ENCODE results near the gene RPUSD3.
"Not testable (repeated sequence)": the region's sequence is repeated elsewhere in the genome, so short reads cannot be mapped to it uniquely, and the experiment has no call there.

The RPUSD3 gene, protein sequence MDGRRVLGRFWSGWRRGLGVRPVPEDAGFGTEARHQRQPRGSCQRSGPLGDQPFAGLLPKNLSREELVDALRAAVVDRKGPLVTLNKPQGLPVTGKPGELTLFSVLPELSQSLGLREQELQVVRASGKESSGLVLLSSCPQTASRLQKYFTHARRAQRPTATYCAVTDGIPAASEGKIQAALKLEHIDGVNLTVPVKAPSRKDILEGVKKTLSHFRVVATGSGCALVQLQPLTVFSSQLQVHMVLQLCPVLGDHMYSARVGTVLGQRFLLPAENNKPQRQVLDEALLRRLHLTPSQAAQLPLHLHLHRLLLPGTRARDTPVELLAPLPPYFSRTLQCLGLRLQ

DNA sequence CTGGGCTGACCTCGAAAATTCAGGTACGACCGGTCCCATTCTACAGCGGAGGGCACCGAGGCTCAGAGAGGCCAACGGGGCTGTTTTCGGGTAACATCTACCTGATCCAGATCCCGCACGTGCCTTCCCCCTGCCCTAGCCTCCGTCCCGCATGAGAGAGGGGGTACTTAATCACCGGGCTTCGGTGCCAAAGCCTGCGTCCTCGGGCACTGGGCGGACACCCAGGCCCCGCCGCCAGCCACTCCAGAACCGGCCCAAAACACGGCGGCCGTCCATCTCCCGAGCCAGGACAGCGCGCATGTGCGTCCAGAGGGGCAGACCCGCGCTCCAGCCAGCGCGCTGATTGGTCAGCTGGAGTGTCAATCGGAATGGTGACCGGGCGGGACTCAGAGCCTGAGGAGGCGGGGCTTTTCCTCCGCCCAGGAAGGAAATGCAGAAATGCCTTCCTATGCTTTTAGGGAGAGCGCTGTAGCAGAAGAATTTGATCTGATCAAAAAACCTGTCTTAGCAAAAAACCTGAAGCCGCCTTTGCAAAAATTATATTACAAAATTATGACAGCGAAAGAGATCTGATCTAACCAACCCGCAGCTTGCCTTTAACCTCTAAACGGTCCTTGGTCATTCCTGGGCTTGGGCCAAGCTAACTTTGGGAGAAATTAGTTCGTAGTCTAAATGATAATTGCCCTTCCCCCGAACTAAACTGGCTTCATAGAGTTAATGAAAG lies at the start of gene RPUSD3:
RPUSD3 (minus strand) TSS at position 294 of the 724 bp plus-strand sequence; CDS start at position 276, 18 bp downstream.
- DNase-seq, result peak; percentile 83 to 89

DNA sequence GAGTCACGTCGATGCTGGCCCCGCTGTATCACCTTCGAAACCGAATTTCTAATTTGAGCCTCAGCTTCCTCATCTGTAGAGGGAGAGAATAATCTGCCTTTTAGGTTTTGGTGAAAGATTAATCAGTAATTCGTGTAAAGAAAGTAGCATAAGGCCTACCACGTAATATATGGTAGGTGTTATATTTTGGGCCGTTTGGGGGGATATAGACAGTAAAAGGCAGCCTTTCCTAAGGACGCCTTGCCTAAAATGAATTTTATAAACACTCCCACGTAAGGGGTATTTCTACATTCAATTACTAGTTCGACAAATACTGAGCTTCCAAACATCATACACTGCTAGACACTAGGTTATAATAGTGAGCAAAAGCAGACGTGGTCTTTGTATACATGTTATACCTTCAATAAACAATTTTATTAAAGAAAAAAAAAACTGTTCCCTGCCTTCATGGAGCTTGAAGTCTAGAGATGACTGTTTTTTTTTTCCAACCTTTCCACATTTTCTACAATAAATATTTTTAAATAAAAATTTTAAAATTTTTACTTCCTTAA lies 47.3 kb upstream of the RPUSD3 start:
- DNase-seq, result no peak

DNA sequence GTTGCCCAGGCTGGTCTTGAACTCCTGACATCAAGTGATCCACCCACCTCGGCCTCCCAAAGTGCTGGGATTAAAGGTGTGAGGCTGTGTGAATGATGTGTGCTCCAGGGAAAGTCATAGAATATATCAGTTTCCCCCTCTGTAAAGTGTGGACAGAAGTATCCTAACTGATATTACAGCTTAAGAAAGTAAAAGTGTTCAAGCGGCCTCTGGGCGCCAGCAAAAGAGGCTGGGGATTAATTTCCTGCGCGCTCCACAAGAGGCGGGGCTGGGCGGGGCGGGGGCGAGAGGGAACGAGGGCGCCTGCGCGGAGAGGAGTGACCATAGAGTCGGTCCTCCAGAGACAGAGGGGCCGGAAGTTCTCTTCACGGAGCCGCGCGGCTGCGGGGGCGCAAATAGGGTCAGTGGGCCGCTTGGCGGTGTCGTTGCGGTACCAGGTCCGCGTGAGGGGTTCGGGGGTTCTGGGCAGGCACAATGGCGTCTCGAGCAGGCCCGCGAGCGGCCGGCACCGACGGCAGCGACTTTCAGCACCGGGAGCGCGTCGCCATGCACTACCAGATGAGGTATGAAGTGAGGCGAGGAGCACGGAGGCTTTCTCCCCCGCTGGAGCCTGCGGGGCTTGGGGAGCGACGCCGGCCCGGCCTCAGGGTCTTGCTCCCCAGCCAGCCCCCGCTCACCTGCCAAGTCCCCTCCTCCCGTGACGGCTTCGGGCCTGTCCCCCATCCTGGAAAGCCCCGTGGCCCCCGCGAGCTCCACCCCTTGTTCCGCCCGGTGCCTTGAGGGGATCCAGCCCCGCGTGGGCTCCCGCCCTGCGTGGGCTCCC lies 46.7 kb upstream of the RPUSD3 start, which contains the start of gene JAGN1:
JAGN1 (plus strand) TSS at position 362 of the 823 bp plus-strand sequence; CDS start at position 475, 113 bp downstream.
- DNase-seq, result peak; percentile 82 to 94

DNA sequence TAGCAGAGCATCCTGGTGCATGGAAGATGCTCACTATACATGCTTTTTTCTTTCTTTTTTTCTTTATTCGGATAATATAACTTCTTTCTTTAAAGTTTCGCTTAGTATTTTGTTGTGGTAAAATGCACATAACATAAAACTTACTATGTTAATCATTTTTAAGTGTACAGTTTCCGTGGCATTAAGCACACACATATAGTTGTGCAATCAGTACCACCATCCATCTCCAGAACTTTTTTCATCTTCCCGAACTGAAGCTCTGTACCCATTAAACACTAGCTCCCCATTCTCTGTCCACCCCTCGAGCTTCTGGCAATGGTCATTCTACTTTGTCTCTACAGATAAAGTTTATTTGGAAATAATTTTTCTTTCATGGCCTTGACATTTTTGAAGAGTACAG lies 45.6 kb upstream of the RPUSD3 start:
- DNase-seq, result no peak

- DNase-seq, result no peak
Measured at GRCh38 chr3:9888540-9888939, 44.7 kb upstream of the RPUSD3 start.

GRCh38 chr3:9887480-9887879 lies 43.7 kb upstream of the RPUSD3 start:
- no peak for DNase-seq

DNA sequence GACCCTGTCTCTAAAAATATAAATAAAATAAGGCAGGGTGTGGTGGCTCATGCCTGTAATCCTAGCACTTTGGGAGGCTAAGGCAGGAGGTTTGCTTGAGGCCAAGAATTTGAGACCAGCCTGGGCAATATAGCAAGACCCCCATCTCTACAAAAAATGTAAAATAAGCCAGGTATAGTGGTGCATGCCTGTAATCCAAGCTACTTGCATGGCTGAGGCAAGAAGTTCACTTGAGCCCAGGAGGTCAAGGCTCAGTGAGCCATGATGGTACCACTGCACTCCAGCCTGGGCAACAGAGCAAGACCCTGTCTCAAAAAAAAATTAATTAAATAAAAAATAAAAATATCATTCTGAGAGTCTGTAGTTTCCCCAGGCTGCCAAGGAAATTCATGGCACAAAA lies 42.5 kb upstream of the RPUSD3 start:
- no peak for DNase-seq

GRCh38 chr3:9884555-9885165 lies 40.9 kb upstream of the RPUSD3 start:
- DNase-seq, result no peak

DNA sequence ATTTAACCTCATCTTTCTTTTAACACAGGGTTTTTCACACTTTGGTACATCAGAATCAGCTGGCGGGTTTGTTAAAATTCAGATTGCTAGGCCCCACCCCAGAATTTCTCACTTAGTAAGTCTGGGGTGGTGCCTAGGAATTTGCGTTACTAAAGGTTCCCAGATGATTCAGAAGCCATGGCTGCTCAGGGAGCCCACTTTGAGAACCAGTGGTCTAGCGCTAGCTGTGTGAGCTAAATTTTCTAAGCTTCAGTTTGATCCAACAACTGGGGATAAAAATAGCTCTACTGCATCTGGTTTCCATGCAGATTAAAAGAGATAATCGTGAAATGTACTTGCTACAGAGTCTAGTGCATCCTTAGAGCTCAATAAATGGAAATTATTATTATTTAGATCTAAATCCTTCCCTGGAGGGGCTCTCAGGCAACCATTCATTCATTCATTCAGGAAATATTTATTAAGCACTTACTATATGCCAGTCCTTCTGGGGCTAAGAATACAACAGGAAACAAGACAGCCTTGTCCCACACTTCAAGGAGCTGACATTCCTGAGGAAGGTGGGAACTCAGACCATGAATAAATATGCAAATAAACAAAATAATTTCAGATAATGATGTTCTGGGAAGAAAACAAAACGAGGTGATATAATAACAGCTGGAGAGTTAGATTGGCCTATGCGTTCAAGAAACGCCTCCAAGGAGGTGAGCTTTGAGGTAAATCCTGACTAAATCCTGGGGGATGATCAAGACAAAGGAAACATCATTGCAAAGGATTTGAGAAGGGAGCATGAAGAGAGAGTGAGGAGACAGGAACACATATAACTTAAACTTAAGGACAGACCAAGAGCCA lies 40.1 kb upstream of the RPUSD3 start:
- no peak for DNase-seq

- DNase-seq, result no peak
Measured at GRCh38 chr3:9881441-9881840, 37.6 kb upstream of the RPUSD3 start.

GRCh38 chr3:9879830-9880549 lies 36.2 kb upstream of the RPUSD3 start, which contains the start of gene CIDEC:
Gene CIDEC, minus strand, starts transcription at chr3:9880253. Its CDS starts 1,767 bp downstream, at chr3:9878486.
- DNase-seq, result no peak

DNA sequence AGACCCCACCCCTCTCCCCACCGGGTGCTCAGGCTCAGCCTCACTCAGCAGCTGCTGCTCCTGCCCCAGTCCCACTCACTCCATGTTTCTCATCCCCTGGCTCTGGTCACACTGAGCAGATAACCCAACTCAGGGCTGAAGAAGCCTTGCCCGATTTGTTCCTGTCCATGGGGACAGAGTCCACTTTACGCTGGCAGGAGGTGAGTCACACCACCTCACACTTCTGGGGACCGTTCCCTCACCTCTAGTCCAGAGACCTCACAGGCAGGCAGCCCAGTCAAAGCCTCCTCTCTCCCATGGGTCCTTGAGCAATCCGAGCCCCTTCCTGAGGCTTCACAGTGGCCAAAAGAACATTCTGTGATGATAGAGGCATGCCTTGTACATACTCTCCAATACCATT lies 34.9 kb upstream of the RPUSD3 start:
- no peak for DNase-seq

GRCh38 chr3:9876991-9877390 lies 33.2 kb upstream of the RPUSD3 start:
- DNase-seq, result no peak

GRCh38 chr3:9876255-9876654 lies 32.4 kb upstream of the RPUSD3 start:
- not testable (repeated sequence) for DNase-seq

GRCh38 chr3:9875448-9875847 lies 31.6 kb upstream of the RPUSD3 start:
- no peak for DNase-seq

DNA sequence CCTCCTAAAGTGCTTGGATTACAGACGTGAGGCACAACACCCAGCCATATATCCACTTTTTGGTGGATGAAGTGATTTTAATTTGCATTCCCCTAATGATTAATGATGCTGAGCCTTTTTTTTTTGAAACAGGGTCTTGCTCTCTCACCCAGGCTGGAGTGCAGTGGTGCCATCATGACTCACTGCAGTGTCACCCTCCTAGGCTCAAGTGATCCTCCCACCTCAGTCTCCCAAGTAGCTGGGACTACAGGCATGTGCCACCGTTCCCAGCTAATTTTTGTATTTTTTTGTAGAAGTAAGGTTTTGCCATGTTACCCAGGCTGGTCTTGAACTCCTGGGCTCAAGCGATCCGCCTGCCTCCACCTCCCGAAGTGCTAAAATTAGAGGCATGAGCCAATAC lies 28.3 kb upstream of the RPUSD3 start:
- DNase-seq, result not testable (repeated sequence)

GRCh38 chr3:9870978-9871377 lies 27.2 kb upstream of the RPUSD3 start:
- no peak for DNase-seq

DNA sequence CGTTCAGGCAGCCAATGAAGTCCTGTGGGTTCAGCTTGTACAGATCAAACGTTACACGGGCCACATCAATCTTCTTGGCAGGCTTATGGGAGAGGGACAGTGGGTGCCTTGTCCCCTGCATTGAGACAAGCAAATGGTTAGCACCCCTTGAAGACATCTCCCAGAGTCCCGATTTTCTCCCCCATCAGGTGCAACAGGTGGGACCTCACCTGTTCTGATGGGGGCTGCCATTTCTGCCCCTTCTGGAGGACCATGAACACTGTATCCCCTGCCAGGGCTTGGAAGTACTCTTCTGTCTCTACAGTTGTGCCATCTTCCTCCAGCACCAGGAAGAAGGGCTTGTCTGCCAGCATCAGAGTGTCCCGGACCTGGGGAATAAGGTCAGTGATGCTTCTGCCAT lies 26.1 kb upstream of the RPUSD3 start:
- DNase-seq, result no peak

DNA sequence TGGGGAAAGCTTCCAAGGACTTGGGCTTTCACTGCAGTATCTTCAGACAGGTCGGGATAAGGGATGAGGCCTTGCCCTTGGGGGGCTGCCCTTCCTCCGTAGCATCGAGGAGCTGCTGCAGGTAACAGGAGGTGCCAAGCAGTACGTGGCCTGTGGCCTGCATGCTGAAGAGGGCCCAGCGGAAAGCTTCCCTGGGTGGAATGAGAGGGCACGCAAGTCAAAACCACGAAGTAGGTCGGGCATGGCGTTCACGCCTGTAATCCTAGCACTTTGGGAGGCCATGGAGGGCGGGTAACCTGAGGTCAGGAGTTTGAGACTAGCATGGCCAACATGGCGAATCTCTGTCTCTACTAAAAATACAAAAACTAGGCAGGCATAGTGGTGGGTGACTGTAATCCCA lies 23.3 kb upstream of the RPUSD3 start:
- no peak for DNase-seq

GRCh38 chr3:9866639-9867038 lies 22.8 kb upstream of the RPUSD3 start:
- DNase-seq, result no peak

- DNase-seq, result not testable (repeated sequence)
Measured at GRCh38 chr3:9865125-9865637, 21.4 kb upstream of the RPUSD3 start.
